Measurements from ENCODE around the gene AGPAT1.

AGPAT1 gene

DNA sequence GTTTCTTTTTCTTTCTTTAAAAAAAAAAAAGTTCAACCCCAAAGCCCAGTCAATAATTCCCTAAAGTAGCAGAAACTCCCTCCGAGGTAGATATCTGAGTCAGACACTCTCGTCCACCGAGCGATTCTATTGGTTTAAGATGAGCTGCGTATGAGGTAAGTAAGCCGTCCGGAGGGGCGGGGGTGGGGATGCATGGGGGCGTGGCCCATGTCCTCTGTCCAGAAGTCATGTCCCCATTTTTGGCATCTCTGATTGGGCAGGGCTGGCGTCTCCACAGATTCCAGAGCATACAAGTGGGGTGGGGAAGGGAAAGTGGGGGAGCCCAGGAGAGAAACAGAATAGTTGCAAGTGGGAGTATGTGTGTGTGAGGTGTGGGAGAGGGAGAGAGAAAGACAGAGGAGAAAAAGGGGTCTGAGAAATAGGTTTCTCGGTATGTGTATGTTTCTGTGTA lies 9.8 kb upstream of the AGPAT1 start:
- peak; percentile 87 for FAIRE-seq

DNA sequence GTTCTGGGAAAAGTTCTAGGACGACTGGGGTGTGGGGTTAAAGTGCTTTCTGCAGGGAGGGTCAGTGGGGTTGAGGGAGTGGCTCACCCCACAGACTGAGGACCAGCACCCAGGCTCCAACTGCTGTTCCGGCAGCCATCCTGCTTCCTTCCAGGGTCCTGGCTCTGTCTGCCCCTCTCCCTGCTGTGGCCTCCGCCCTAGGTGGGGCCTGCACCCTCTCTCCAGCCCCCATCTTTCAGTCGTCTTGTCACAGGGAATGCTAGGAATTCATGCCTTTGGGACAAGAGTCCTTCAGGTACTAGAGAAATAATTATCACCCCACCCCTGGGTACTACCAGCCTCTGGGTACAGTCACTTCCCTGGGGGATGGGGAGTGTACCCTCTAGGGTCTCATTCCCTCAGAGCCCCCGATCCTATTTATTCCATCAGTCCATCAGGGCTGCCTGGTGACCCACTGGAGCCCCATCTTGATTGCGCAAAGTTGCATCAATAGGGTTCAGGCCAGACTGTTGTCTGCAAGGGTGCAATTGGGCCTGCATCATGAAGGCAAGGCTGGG lies 8.3 kb upstream of the AGPAT1 start, which contains the start of gene AGER:
AGER (minus strand) TSS at position 170 of the 557 bp plus-strand sequence; CDS start at position 139, 31 bp downstream.
- FAIRE-seq, result no peak

DNA sequence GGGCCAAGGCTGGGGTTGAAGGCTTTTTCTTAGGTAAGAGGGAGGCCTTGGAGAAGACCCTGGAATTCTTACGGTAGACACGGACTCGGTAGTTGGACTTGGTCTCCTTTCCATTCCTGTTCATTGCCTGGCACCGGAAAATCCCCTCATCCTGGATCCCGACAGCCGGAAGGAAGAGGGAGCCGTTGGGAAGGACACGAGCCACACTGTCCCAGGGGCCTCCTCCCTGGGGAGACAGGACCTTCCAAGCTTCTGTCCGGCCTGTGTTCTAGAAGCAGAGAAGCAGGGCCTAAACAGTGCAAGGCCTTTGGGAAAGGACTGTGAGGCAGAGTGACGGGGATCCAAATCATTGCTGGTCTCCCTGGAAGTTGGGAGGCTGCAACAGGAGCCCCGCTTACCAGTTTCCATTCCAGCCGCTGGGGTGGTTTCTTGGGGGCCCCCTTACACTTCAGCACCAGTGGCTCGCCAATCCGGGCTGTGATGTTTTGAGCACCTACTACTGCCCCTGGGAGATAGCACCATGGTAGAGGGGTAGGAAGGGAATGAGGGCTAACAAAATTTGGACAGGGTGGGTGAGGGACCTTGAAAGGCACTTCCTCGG lies 7.7 kb upstream of the AGPAT1 start:
- no peak for FAIRE-seq

DNA sequence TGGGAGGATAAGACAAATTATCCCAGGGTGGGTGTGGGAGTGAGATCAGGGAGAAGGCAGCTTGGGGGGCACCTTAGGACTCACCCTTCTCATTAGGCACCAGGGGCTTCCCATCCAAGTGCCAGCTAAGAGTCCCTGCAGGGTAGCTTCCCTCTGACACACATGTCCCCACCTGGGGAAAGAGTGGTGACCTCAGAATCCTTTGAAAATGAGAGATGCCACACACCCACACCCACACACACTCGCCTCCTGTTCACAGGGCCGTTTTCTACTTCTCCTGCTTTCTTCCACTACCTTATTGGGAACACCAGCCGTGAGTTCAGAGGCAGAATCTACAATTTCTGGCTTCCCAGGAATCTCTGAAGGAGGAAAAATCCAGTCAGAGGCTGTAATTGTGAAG lies 7.1 kb upstream of the AGPAT1 start:
- no peak for FAIRE-seq

DNA sequence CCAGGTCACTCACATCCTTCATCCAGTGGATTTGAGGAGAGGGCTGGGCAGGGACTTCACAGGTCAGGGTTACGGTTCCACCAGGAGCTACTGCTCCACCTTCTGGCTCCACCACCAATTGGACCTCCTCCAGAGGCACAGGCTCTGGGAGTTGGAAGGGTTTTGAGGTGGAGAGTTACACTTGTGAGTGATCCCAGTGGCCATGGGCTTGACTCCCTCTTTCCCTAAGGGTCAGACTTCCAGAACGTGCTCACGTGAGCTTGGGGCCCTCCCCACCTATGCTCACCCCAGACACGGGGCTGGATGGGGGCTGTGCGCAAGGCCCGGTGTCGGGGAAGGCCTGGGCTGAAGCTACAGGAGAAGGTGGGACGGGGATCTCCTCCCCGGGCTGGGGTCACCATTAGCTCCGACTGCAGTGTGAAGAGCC lies 6.7 kb upstream of the AGPAT1 start:
- FAIRE-seq, result no peak

DNA sequence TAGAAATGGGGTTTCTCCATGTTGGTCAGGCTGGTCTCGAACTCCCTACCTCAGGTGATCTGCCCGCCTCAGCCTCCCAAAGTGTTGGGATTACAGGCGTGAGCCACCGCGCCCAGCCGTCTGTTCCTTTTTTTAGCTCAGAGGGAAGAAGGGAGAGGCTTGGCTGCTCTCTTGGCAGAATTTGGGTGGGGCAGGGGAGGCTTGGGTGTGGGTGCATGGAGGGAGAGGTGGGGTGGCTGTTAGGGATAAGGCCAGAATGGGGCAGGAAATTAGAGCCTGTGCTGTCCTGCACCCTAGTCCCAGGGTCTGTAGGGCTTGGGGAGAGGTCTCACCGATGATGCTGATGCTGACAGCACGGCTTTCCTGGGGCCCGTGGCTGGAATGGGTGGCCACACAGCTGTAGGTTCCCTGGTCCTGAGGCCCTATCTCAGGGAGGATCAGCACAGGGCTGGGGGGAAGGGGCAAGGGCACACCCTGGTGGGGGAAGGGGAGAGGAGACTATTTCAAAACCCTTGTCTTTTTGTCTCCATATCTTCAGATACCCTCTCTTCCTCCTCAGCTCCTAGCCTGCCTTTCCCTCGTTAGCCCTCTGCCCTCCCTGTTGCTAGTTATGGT lies 6.1 kb upstream of the AGPAT1 start:
- FAIRE-seq, result no peak

DNA sequence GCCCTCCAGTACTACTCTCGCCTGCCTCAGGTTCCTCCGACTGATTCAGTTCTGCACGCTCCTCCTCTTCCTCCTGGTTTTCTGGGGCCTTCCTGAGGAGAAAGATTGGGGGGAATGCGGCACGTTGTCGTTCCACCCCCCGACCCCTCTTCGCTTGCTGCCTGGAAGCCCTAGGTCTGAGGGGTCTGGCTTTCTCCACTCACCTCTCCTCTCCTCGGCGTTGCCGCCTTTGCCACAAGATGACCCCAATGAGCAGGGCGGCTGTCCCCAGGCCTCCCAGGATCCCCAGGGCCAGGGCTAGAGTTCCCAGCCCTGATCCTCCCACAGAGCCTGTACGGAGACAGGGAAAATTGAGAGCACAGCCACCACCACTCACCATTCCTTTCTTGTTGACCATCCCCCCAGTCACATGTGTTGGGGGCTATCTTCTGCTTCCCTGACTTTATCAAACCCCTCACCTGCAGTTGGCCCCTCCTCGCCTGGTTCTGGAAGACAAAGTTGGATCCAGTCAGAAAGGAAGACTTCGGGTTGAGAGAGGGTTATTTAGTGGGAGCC lies 5.3 kb upstream of the AGPAT1 start:
- FAIRE-seq, result no peak

DNA sequence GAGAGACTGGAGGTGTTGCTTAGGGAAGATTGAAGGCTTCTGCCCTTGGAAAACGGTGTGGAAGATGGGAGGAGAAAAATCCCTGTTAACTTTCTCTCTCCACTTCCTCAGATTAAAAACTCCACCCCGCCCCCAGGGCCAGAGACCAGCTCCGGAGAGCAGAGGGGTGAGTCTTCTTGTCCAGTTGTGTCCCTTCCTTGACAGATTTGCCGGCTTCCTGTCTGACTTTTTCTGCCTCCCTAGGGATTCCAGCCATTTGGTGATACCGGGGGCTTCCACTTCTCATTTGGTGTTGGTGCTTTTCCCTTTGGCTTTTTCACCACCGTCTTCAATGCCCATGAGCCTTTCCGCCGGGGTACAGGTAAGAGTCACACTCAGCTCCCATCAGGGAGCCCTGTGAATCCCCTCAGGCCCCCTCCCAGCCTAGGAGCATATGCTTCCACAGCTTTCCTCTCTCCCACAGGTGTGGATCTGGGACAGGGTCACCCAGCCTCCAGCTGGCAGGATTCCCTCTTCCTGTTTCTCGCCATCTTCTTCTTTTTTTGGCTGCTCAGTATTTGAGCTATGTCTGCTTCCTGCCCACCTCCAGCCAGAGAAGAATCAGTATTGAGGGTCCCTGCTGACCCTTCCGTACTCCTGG lies 4.0 kb upstream of the AGPAT1 start:
- FAIRE-seq, result no peak

DNA sequence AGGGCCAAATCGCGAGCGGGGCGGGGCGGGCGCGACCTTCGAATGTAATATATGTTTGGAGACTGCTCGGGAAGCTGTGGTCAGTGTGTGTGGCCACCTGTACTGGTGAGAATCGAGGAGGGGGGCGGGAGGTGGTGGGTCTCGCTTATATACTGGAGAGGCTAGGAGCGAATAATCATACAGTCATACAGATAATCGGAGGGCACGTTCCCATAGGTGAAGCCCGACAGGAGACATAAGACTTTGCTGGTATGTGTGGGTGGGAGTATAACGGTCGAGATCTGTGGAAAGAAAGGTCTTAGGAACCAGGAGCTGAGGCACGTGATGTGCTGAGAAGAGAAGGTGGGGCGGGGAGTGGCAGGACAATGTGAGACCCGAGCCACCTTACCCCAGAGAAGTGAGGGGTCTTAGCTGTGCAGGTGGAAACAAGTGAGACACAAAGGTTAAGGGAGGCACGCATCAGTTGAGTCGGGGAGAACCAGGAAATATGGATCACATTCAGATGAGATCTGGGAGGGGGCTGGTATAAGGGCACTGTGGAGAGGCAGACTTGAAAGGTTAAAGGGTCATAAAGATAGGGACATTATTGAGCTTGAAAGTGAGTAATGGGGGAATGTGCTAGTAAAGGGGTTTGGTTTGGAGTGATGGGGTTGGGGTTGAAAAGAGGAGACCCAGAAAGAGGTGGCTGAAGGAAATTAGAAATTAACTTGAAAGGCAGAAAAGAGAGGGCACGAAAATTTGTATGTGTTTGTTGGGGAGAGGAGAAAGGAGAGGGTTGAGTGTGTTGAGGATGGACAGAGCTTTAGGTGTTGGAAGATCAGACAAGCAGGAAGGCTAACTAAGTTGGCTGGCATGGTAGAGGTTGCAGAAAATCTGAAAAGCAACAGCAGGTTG lies 2.9 kb upstream of the AGPAT1 start:
- FAIRE-seq, result no peak

DNA sequence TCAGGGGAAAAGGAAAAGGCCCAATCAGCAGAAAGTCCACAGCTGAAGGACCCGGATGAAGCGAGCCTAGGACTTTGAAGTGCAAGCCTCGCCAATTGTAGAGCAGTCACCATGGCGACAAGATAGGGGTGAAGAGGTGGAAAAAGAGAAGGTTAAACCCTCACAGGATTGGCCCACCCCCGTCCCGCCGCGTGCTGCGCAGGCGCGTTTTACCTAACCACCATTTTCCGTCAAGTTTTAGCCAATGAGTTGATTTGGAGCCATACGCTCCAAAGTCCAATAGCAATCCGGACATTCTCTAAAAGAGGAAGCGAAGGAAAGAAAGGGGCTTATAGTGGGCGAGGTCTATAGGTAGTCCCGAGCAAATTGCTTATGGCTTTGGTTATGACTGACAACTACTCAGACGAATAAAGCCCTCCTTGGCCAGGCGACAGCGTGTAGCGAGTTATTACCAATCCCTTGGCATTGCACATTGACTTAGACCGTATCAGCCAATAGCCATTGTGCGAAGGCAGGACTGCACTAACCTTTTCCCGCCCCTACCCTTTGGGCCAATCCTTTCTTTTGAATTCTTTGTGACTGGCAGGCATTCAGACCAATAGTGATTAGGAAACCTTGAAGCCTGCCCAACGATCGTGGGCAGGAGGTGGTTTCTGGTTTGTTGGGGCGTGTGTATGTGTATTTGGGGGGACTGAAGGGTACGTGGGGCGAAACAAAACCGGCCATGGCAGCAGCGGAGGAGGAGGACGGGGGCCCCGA lies 2.1 kb upstream of the AGPAT1 start, which contains the start of gene RNF5:
RNF5 (plus strand) TSS at position 618 of the 759 bp plus-strand sequence; CDS start at position 725, 107 bp downstream.
- peak; percentile 99 for FAIRE-seq

DNA sequence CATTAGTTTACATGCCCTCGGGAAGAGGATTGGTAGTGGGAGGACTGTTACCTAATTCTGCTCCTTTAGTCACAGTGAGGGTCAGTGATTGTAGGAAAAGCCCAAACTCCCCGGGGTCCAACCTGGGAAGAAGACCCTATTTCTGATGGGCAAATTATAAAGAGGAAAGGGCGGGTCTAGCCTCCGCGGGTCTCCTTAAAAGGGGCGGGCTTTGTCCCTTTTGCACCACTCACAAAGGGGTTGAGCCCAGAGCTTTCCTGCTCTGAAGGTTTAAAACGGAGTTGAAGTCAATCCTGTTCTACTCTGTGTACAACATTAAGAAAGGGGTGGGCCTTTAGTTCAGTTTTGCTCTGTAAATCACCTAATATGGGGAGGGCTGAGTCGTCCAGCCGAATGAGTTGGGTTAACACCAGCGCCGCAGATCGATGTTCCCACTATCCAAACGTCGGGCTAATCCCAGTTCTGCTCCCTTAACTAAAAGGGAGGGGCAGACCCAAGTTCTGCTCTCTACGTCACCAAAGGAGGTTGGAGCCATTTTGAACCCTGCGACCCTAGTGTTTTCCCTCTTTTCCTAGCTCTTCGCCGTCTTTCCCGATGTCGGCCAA lies 1.4 kb upstream of the AGPAT1 start:
- FAIRE-seq, result no peak

DNA sequence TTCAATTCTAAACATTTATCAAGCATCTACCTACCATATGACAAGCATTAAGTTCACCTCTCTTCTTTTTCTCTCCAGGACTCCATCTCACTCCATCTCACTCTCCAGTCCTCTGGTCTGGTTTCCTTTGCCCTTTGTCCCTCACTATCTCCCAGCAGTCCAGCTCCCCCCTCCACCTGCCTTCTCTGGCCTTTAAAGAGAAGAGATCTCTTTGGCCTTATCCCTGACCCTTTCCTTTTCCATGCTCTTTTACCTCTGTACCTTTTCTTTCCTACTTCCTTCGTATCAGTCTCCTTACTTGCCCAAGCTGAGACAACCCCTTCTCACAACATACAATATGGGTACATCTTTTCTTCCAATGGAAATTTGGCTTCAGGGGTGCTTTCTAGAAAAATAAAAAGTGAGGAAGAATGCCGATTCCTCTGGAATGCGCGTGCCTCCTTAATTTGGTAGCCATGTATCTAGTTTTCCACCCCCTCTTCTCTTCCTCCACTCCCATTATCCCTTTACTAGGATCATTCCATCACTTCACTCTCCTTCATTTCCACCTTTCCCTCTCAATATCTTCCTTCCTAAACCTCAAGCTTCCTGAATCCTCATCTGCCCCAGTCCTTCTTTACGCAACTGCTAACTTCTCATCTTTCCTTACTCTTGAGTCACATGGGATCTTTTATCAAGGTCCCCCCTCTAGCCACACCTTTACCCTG lies 745 bp upstream of the AGPAT1 start:
- no peak for FAIRE-seq

DNA sequence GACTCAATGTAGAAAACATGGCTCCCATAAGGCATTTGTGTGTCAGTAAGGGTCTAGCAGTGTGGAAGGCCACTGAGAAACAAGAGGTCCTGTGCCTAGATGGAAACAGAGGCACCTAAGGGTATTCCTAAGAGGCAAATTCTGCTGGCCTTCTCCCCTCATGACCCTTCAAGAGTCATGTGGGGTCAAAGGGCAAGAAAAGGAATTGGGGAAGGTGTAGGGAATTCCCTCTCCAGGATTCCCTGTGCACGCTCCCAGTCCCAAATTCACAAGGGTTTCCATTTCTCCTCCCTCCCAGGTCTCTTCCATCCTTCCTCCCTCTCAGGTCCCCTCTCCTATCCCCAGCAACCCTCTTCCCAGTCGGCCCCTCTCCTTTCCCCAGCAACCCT lies 568 bp downstream of the AGPAT1 start:
- no peak for FAIRE-seq

DNA sequence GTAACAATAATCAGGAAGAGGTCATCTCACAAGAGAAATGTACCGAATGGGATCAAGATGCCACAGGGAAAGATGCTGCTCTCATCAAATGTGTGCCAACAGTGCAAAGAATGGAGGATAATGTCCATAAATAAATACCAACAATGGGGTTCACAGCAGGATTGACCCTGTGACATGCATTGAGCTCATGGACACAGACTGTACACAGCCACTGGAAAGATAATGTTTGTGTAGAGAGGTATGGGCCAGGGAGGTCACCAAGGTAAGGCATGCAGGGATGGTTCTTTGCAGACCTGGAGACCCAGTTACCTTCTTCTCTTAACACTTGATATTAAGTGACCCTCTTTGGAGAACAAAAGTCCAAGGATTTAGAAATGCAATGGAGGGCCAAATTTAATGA lies 1.5 kb downstream of the AGPAT1 start:
- no peak for FAIRE-seq

DNA sequence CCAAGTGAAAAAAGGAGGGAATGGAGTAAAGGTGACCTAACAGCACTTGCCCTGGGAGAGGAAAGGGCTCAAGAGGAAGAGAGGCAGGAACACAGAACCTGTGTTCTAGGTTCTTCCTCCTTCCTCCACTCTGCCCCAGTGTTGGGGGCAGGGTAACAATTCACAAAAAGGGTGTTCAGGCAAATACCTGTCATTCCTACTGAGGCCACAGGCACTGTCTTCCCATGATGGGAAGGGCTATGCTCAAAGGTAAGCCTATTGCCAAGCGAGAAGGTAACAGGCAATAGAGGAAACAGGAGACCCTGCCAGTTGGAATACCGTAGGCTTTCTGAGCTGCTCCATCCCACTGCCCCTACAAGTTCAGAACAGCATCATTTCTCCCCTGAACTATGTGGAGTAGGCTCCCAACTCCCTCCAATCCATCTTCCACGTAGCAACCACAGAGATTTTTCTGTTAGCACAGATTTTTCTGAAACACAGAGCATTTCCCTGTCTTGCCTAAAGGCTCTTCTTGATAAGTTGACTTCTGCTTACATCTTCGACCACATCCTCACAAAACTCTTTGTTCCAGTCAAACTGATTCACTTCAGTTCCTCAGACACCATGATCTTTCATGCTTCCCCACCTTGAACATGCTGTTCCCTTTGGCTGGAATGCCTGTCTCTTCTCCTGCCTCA lies 2.7 kb downstream of the AGPAT1 start:
- FAIRE-seq, result no peak

DNA sequence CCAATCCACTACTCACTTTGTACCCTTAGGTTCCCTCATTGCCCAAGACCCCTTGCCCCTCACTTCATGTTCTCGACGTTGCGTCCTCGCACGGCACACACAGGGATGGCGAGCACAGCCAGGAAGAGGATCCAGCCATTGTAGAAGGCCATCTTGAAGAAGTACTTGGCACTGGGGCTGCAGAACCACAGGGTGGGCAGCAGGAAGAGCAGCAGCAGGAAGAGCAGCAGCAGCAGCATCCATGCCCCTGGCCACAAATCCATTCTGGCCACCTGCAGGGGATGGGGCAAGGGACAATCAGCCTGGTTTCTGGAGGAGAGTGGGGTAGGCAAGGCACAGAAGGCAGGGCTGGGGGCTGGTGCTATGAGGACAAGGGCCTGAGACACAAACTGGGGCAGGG lies 4.7 kb downstream of the AGPAT1 start:
- FAIRE-seq, result no peak

DNA sequence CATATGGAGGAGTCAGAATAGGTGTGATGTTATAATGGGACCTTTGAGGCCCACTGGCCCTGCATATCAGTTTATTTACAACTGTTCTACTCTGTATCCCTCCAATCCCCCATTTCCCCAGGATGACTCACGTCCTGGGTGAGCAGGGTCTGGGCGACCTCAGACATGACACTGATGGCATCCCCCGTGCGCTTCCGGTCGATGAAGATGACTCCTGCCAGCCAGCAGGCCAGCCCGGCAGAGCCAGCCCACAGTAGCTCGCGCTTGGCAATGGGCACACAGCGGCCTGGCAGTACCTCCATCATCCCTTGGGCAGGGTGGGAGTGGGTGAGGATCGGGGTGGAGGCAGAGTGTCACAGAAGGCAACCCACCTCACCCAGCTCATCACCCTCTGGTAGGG lies 5.6 kb downstream of the AGPAT1 start:
- FAIRE-seq, result no peak

DNA sequence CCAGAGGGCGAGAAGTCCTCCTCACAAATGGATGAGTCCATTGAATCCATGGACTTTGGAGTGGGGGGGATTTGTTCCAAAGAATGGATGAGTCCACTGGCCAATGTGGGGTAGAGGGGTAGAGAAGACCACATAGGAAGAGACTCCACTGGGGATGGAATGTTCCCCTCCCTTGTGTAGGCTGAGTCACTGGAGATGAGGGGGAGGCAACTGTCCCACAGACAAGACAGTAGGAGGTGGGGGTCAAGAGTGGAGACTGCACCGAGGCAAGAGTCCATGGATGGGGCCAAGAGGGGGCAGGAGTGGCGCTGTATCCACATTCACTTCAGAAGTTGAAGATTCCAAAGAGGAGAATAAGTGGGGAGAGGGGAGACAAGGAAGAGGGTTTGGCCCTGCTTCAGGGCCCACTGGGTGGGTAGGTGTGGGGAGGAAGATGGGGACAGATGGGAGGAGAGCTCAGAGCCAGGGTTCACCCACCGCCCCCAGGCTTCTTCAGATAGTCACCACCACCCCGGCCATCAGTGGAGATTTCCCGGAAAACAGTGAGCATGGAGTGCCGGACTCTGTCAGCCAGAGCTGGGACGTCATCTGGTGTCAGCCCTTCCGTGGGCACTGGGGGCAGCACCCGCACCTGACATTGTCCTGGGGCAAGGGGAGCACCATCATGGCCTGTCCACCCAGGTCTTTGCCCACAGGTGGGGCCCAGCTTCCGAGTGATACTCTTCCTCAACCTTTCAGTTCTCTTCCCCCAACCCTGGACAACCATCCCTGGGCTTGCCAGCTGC lies 6.9 kb downstream of the AGPAT1 start:
- FAIRE-seq, result no peak

DNA sequence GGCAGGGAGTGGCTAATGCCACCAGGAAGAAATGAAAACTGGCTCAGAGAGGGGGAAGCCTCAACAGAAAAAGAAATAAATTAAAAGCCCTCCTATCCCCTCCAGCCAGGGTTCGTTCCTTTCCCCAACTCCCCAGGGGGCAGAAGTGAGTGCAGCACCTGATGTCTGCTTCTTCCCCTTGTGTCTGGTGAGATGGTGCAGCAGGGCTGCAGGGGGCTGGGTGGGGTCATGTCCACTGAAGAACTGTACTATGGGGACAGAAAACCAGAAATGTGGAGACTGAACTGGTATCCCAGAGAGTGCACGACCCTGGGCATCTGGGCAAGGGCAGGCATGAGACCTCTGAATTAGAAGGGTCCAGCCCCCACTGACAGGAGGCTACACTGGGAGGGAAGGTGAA lies 7.5 kb downstream of the AGPAT1 start:
- FAIRE-seq, result no peak
